Posterior cingulate gyrus (tissue), 11 donors: ENCODE measurements around the gene GJA1.
"Not testable (repeated sequence)": the region's sequence is repeated elsewhere in the genome, so short reads cannot be mapped to it uniquely, and the experiment has no call there.

ENCODE experiments used
- DNase-seq, 10 donors: peaks; one replicate each; pipeline versions ENCODE4 v3.0.0 to v3.0.0-alpha.2; 2020 to 2021; ENCODE audit warnings: mixed read lengths in 3 of 10
- intact Hi-C: fragments of 100-400 bp; cut with DNase I; formaldehyde crosslinking; loops from one replicate; pipeline ENCODE4 v1.15.1; 2023

The GJA1 gene

GRCh38 chr6:121436960-121437850 lies 1.8 kb downstream of the GJA1 start:
- intact Hi-C loops: loop anchor here (10.0 kb wide), 1 partner anchor 938 kb away; no protein-coding TSS in a partner anchor
- DNase-seq: peak in 3 of 10 donors; percentile 20 to 82 (median 67)

GRCh38 chr6:121437851-121438651 lies 2.6 kb downstream of the GJA1 start:
- DNase-seq: no peak
- intact Hi-C loops: loop anchor here (10.0 kb wide), 1 partner anchor 937 kb away; no protein-coding TSS in a partner anchor

- DNase-seq: no peak
- intact Hi-C loops: loop anchor here (10.0 kb wide), 1 partner anchor 936 kb away; no protein-coding TSS in a partner anchor
Observed at GRCh38 chr6:121438869-121439268, 3.4 kb downstream of the GJA1 start.

GRCh38 chr6:121439475-121439874 lies 4.0 kb downstream of the GJA1 start:
- no peak for DNase-seq
- intact Hi-C loops: loop anchor here (10.0 kb wide), 1 partner anchor 935 kb away; no protein-coding TSS in a partner anchor

- no peak for DNase-seq
- intact Hi-C loops: loop anchor here (10.0 kb wide), 1 partner anchor 935 kb away; no protein-coding TSS in a partner anchor
Observed at GRCh38 chr6:121439926-121440325, 4.5 kb downstream of the GJA1 start.

GRCh38 chr6:121441477-121441876 lies 6.0 kb downstream of the GJA1 start:
- intact Hi-C loops: no loop called here
- DNase-seq: no peak

GRCh38 chr6:121442576-121442975 lies 7.1 kb downstream of the GJA1 start:
- DNase-seq: no peak
- intact Hi-C loops: no loop called here

- DNase-seq: no peak
- intact Hi-C loops: no loop called here
Observed at GRCh38 chr6:121443971-121444541, 8.6 kb downstream of the GJA1 start.

- DNase-seq, intact Hi-C loops: not testable (repeated sequence)
Observed at GRCh38 chr6:121446705-121447104, 11.3 kb downstream of the GJA1 start.

- DNase-seq, intact Hi-C loops: not testable (repeated sequence)
Observed at GRCh38 chr6:121447746-121448145, 12.3 kb downstream of the GJA1 start.

- intact Hi-C loops, DNase-seq: not testable (repeated sequence)
Observed at GRCh38 chr6:121448528-121448927, 13.1 kb downstream of the GJA1 start.

GRCh38 chr6:121449331-121449730 lies 13.9 kb downstream of the GJA1 start:
- no peak for DNase-seq
- intact Hi-C loops: no loop called here

GRCh38 chr6:121450242-121450641 lies 14.8 kb downstream of the GJA1 start:
- no peak for DNase-seq
- intact Hi-C loops: no loop called here

- no peak for DNase-seq
- intact Hi-C loops: no loop called here
Observed at GRCh38 chr6:121451250-121451649, 15.8 kb downstream of the GJA1 start.

- intact Hi-C loops: no loop called here
Observed at GRCh38 chr6:121453191-121453590, 17.7 kb downstream of the GJA1 start.

GRCh38 chr6:121460170-121460569 lies 24.7 kb downstream of the GJA1 start:
- no peak for DNase-seq
- intact Hi-C loops: no loop called here

More at GRCh38 chr6:121453191-121453590, 17.7 kb downstream of the GJA1 start:
- no peak for DNase-seq

- intact Hi-C loops: no loop called here
Observed at GRCh38 chr6:121463087-121463486, 27.6 kb downstream of the GJA1 start.

GRCh38 chr6:121465101-121465500 lies 29.7 kb downstream of the GJA1 start:
- intact Hi-C loops: no loop called here
- no peak for DNase-seq

More at GRCh38 chr6:121463087-121463486, 27.6 kb downstream of the GJA1 start:
- DNase-seq: no peak

GRCh38 chr6:121479486-121480098 lies 44.1 kb downstream of the GJA1 start:
- no peak for DNase-seq
- intact Hi-C loops: no loop called here

GRCh38 chr6:121480099-121480713 lies 44.8 kb downstream of the GJA1 start:
- DNase-seq: no peak
- intact Hi-C loops: no loop called here
